Activated naive CD8-positive, alpha-beta T cell (primary cell): ENCODE data around the gene CALN1.

ENCODE experiments used
- H3K27ac Mint-ChIP-seq: one replicate; pipeline ENCODE4 v1.8.0; 2021; ENCODE audit warnings: mixed read lengths
- H3K27me3 Mint-ChIP-seq: one replicate; pipeline ENCODE4 v1.8.0; 2021; ENCODE audit warnings: mixed read lengths
- H3K36me3 Mint-ChIP-seq: one replicate; pipeline ENCODE4 v1.8.0; 2021; ENCODE audit warnings: mixed read lengths
- H3K4me1 Mint-ChIP-seq: one replicate; pipeline ENCODE4 v1.8.0; 2021; ENCODE audit warnings: low read depth, mixed read lengths
- H3K4me3 Mint-ChIP-seq: one replicate; pipeline ENCODE4 v1.8.0; 2021; ENCODE audit warnings: mild to moderate bottlenecking, mixed read lengths
- H3K9me3 Mint-ChIP-seq: one replicate; pipeline ENCODE4 v1.8.0; 2021; ENCODE audit warnings: low read depth, mixed read lengths

Gene CALN1

DNA sequence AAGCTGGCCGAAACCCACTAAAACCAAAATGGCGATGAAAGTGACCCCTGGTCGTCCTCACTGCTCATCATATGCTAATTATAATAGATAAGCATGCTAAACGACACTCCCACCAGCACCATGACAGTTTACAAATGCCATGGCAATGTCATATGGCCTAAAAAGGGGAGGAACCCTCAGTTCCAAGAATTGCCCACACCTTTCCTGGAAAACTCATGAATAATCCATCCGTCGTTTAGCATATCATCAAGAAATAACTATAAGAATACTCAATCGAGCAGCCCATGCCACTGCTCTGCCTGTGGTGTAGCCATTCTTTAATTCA, 422.0 kb downstream of the CALN1 start:
- Mint-ChIP-seq H3K36me3 (no peaks in the 10 kb centered on the region), H3K27ac (no peak overlapping the region), H3K9me3 (peaks cover 7% of the 10 kb centered on the region), H3K4me3 (no peak overlapping the region), H3K4me1 (no peaks in the 10 kb centered on the region), H3K27me3 (no peaks in the 10 kb centered on the region)

DNA sequence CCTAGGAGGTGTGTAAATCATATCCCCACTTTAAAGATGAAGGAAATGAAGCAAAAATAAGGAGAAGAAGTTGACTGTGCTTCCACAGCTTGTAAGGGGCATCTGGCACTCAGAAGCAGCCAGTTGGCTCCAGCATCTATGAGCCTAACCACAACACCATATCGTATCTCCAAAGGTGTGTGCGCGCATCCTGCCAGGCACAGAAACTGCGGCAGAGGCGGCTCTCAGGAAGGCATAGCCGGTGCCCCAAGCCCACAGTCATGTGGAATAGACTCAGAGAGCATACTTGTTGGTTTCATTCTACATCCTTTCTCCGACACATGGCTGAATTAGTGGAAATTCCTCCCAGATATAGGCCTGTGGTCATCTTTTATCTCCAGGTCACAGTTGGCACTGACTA, 423.9 kb downstream of the CALN1 start:
- H3K4me3 Mint-ChIP-seq = no peak overlapping the region

DNA sequence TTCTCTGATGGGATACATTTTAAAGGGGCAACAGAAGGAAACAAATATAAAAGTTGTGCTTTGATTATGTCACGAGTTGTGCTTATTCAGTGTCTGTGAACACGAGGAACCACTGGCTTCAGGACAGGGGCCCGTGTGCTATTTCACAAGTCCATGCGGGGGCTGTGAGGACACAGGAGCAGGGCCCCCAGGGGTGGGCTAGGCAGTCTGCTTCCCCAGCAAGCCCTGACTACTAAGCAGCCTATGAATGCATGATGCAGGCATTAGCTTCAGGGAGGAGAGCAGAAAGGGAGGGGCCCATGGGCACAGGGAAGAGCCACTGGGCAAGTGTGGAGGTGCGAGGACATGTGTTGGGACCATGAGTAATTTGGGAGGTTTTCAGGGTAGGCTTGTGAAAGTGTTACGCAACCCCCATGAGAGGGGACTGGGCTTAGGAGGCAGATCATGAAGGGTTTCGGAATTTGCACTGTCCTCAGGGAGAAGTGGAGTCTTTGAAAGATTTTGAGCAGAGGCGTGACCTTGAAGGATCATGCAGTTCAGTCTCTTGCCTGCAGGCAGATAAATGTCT, 424.9 kb downstream of the CALN1 start:
- H3K27ac Mint-ChIP-seq = no peak overlapping the region
- H3K4me3 Mint-ChIP-seq = no peak overlapping the region
- H3K27me3 Mint-ChIP-seq = no peaks in the 10 kb centered on the region
- no peaks in the 10 kb centered on the region for H3K36me3 Mint-ChIP-seq
- H3K9me3 Mint-ChIP-seq = peaks cover 7% of the 10 kb centered on the region
- H3K4me1 Mint-ChIP-seq = no peaks in the 10 kb centered on the region

More for the DNA sequence above, 423.9 kb downstream of the CALN1 start:
- Mint-ChIP-seq H3K27me3 (no peaks in the 10 kb centered on the region), H3K27ac (no peak overlapping the region), H3K36me3 (no peaks in the 10 kb centered on the region), H3K9me3 (peaks cover 7% of the 10 kb centered on the region), H3K4me1 (no peaks in the 10 kb centered on the region)

DNA sequence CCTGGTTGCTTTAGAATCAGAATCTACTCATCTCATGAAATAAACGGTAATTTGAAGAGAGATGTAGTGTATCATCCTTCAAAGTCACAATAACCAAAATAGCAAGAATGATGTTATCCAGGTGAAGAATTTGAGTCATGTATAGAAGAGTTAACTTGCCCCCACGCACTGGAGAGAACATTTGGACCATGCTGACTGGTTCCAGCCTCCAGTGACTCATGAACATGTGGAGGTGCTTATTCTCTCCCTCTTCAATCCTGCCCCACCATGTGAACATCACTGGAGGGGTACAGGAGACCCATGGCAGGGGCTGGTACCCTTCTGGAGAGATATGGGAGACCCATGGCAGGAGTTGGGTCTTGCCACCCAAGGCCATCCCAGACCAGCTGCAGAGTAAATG, 427.8 kb downstream of the CALN1 start:
- no peaks in the 10 kb centered on the region for H3K36me3 Mint-ChIP-seq
- H3K27me3 Mint-ChIP-seq = no peaks in the 10 kb centered on the region
- H3K4me3 Mint-ChIP-seq = no peak overlapping the region
- no peak overlapping the region for H3K27ac Mint-ChIP-seq
- H3K9me3 Mint-ChIP-seq = no peaks in the 10 kb centered on the region
- H3K4me1 Mint-ChIP-seq = no peaks in the 10 kb centered on the region

DNA sequence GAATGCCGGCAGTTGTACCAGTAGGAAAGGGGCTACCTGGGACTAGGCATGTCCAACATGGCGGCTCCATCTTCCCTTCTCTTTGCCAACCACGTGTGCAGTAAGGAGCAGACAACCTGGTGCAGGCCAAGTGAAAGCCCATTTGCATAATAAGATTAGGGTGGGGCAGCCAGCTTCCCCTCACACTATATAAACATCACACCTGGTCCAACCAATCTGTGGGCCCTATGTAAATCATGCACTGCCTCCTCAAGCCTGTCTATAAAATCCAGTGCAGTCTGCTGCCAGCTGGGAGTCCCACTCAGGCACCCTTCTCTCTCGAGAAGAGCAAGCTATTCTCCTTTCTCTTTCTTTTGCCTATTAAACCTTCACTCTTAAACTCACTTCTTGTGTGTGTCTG, 429.3 kb downstream of the CALN1 start:
- Mint-ChIP-seq H3K27me3 (no peaks in the 10 kb centered on the region), H3K4me1 (no peaks in the 10 kb centered on the region), H3K36me3 (no peaks in the 10 kb centered on the region), H3K27ac (no peak overlapping the region), H3K4me3 (no peak overlapping the region), H3K9me3 (no peaks in the 10 kb centered on the region)

DNA sequence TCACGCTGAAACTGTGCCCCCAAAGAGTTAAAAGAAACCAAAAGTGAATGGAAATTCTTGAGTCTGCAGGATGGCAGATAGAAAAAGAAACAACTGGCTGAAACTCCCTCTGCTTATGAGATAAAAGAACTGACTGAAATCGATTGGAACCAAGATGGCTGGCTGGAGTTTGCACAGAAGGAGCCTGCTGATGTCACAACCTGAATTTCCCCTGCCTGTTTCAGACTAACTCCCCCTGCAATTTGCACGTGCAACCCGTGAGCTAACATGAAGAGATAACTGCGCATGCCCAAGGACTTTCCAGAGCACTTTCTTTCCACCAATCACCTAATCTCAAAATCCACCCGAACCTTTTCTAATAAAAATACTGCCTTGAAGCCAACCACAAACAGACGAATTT, 435.5 kb downstream of the CALN1 start:
- Mint-ChIP-seq H3K36me3 (no peaks in the 10 kb centered on the region), H3K4me3 (no peak overlapping the region), H3K9me3 (no peaks in the 10 kb centered on the region), H3K27me3 (no peaks in the 10 kb centered on the region), H3K27ac (no peak overlapping the region), H3K4me1 (no peaks in the 10 kb centered on the region)

DNA sequence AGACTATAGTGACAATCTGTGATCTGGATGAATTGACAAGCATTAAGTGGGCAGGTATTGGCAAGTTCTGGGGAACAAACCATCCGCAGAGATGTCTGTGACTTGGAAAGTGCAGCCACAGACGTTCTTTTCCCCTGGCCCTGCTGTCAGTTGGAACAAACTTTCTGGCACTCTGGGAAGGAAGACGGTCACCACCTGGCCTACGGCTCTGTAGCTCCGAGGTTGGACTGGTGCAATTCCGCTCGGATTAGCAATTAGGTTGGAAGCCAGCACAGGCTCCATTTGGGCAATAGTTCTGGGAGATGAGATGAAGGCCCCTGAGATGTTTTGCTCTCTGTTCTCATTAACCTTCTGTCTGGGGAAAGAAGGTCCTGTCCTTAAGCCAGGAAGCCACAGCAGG, 437.5 kb downstream of the CALN1 start:
- Mint-ChIP-seq H3K36me3 (no peaks in the 10 kb centered on the region), H3K4me1 (no peaks in the 10 kb centered on the region), H3K27me3 (no peaks in the 10 kb centered on the region), H3K4me3 (no peak overlapping the region), H3K9me3 (no peaks in the 10 kb centered on the region), H3K27ac (no peak overlapping the region)

DNA sequence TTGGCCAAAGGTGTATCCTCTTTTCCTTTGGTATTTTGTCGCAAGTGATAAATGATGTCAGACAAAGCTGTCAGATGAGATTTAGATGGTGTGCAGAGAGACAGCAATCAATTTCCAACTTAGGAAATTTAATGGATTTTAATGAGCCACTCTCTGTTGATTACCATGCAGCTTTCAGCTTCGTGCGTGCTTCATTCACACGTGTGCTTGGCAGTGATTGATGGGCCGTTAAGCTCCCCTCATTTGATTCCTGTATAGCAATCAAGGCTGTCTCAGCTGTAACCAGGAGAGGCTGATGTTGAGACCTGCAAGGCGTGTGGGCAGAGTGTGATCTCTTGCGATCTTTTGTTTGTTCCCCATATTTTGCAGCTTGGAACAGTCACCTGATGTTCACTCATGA, 439.6 kb downstream of the CALN1 start:
- Mint-ChIP-seq H3K4me1 (no peaks in the 10 kb centered on the region), H3K9me3 (no peaks in the 10 kb centered on the region), H3K27ac (no peak overlapping the region), H3K36me3 (no peaks in the 10 kb centered on the region), H3K27me3 (no peaks in the 10 kb centered on the region), H3K4me3 (no peak overlapping the region)

DNA sequence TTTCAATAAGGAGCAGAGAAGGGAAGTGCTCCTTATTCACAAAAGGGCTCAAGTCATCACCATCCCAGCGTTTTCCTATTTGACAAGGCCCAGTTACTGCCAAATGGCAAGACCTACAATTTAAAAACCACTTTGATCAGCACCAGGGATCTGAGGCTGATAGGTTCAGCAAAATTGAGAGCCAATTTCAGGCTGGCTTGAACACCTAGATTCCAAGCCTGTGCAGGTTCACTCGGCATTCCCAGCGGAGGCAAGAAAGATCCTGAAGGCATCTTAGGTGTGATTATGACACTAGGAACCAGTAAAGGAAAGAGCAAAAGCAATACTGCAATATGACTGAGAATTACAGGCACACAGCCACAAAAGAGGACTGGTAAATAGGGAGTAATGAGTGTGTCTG, 441.4 kb downstream of the CALN1 start:
- H3K4me3 Mint-ChIP-seq = no peak overlapping the region
- no peaks in the 10 kb centered on the region for H3K36me3 Mint-ChIP-seq
- H3K4me1 Mint-ChIP-seq = no peaks in the 10 kb centered on the region
- H3K27ac Mint-ChIP-seq = no peak overlapping the region
- no peaks in the 10 kb centered on the region for H3K27me3 Mint-ChIP-seq
- no peaks in the 10 kb centered on the region for H3K9me3 Mint-ChIP-seq

DNA sequence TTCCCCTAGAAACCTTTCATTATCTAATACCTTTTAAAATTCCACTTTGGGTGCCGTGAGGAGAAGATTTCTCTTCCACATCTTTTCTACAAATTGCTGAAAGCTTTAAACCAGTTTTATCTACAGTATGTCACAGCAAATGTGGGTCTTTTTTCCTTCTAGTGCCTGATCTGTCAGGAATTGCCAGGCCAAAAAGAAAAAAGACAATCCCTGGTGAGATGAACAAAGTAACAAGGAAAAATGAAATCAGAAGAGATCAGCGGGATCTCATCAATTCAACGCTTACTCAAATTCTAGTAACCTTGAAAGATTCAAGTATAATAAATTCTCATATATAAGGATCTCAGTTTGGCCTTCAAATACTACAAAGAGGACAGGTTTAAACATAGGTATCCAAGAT, 449.5 kb downstream of the CALN1 start:
- H3K9me3 Mint-ChIP-seq = no peaks in the 10 kb centered on the region
- no peak overlapping the region for H3K4me3 Mint-ChIP-seq
- peaks cover 2% of the 10 kb centered on the region for H3K27me3 Mint-ChIP-seq
- H3K27ac Mint-ChIP-seq = no peak overlapping the region
- no peaks in the 10 kb centered on the region for H3K4me1 Mint-ChIP-seq
- no peaks in the 10 kb centered on the region for H3K36me3 Mint-ChIP-seq

DNA sequence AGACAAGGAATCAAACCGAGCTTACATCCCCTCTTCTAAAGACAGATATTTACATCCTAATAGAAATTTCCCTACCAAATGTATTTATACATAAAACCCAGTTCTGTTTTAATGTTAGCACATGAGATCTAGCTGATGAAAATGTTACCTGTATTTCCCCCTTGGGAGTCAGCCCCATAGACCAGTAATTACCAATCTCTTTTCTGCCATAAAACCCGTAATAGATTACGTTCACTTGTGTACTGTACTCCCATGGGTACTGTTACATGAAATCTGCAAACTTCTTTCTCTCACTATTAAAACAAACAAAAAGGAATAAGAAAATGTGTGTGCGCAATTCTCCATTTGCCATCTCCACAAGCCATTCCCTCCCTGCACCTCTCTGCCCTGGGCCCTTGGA, 450.9 kb downstream of the CALN1 start:
- no peak overlapping the region for H3K4me3 Mint-ChIP-seq
- peaks cover 2% of the 10 kb centered on the region for H3K27me3 Mint-ChIP-seq
- no peaks in the 10 kb centered on the region for H3K4me1 Mint-ChIP-seq
- H3K27ac Mint-ChIP-seq = no peak overlapping the region
- no peaks in the 10 kb centered on the region for H3K9me3 Mint-ChIP-seq
- H3K36me3 Mint-ChIP-seq = no peaks in the 10 kb centered on the region

DNA sequence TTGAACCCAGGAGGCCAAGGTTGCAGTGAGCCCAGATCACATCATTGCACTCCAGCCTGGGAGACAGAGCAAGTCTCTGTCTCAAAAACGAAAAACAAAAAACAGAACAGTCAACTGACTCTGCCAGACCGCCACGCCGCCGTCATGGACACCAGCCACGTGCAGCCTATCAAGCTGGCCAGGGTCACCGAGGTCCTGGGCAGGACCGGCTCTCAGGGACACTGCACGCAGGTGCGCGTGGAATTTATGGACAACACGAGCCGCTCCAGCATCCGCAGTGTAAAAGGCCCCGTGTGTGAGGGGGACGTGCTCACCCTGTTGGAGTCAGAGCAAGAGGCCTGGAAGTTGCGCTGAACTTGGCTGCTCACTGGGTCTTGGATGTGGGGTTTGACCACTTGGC, 470.0 kb downstream of the CALN1 start:
- Mint-ChIP-seq H3K9me3 (no peaks in the 10 kb centered on the region), H3K4me3 (no peak overlapping the region), H3K27me3 (no peaks in the 10 kb centered on the region), H3K4me1 (no peaks in the 10 kb centered on the region), H3K27ac (no peak overlapping the region), H3K36me3 (no peaks in the 10 kb centered on the region)

DNA sequence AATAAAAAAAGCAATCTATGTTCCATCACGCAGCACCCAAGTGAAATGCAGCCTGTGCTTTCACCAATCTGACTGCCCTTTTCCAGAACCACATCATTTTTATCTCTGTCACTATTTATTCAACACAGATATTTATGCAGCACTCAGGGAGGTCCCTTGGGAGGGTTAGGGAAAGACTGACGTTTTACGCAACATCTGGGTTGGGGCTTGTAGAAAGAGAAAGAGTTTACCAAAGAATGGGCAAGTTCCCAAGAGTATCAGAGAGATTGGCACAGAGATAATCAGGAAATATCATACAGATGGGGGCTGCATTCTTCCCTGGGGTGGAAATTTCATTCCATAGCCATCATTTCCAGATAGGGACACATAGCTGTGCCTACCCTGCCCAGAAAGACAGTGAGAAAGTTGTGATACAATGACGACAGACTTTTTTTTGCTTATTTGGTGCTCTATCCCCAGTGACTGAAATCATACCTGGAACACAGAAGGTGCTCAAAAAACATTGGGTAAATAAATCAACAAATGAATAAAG, 474.2 kb downstream of the CALN1 start:
- no peak overlapping the region for H3K4me3 Mint-ChIP-seq
- H3K36me3 Mint-ChIP-seq = no peaks in the 10 kb centered on the region
- H3K27ac Mint-ChIP-seq = no peak overlapping the region
- H3K4me1 Mint-ChIP-seq = no peaks in the 10 kb centered on the region
- H3K27me3 Mint-ChIP-seq = no peaks in the 10 kb centered on the region
- H3K9me3 Mint-ChIP-seq = peaks cover 3% of the 10 kb centered on the region

DNA sequence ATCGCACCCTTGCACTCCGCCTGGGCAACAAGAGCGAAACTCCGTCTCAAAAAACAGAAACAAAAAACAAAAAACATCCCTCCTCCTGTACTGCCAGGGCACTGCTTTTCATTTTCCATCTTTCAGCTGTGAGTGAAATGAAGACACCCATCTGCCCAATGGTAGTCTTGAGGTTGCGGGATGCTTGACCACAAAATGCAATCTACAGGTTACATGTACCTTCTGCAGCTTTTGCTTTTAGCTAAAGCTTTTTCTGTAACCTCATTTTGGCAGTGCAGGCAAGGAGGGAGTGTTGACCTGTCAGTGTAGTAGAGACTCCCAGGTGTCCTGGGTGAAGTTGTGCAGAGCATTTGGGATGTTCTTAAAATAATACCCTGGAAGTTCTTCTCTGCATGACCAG, 476.5 kb downstream of the CALN1 start:
- H3K27me3 Mint-ChIP-seq = no peaks in the 10 kb centered on the region
- peaks cover 3% of the 10 kb centered on the region for H3K9me3 Mint-ChIP-seq
- no peak overlapping the region for H3K4me3 Mint-ChIP-seq
- H3K4me1 Mint-ChIP-seq = no peaks in the 10 kb centered on the region
- H3K36me3 Mint-ChIP-seq = no peaks in the 10 kb centered on the region
- H3K27ac Mint-ChIP-seq = no peak overlapping the region

DNA sequence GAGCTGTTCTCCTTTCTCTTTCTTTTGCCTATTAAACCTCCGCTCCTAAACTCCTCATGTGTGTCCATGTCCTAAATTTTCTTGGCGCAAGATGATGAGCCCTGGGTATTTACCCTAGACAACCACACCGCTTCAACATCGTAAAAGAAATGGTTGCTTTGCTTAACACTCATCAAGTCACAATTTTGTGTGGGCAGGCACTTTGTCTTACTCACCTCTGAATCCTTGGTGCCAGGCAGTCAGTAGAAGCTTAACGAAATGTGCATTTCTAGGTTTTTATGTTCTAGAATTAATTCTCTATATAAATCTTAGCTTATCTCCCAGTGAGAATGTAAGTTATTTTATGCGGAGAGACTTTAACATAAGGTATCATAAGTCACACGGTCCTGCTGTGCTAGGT, 478.7 kb downstream of the CALN1 start:
- Mint-ChIP-seq H3K4me1 (no peaks in the 10 kb centered on the region), H3K27me3 (no peaks in the 10 kb centered on the region), H3K4me3 (no peak overlapping the region), H3K36me3 (no peaks in the 10 kb centered on the region), H3K27ac (no peak overlapping the region), H3K9me3 (peaks cover 9% of the 10 kb centered on the region)

DNA sequence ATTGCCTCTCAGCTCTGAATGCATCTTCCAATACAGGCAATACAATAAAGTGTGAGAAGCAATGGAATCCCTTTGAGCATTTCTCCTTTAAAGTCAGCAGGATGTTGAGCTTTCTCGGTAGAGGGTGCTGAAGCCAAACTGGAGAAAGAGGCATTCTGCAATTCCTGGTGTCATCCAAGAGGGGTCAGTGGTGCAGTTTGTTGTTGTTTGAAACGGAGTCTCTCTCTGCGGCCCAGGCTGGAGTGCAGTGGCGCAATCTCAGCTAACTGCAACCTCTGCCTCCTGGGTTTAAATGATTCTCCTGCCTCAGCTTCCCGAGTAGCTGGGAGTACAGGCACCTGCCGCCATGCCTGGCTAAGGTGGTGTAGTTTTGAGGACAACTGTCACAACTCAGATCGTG, 486.5 kb downstream of the CALN1 start:
- H3K4me3 Mint-ChIP-seq = no peak overlapping the region
- peaks cover 17% of the 10 kb centered on the region for H3K9me3 Mint-ChIP-seq
- no peak overlapping the region for H3K27ac Mint-ChIP-seq

More for the DNA sequence above, 486.5 kb downstream of the CALN1 start:
- no peaks in the 10 kb centered on the region for H3K27me3 Mint-ChIP-seq
- no peaks in the 10 kb centered on the region for H3K36me3 Mint-ChIP-seq
- H3K4me1 Mint-ChIP-seq = no peaks in the 10 kb centered on the region
